Esophagus mucosa (tissue), 1 donor: ENCODE results near the gene EGLN2. TPM values are rescaled to one million over a fixed set of nuclear protein-coding genes. Genes with fewer than 3 reads are reported as not detected.
"Not testable (repeated sequence)": the region's sequence is repeated elsewhere in the genome, so short reads cannot be mapped to it uniquely, and the experiment has no call there.

Experiments
- ATAC-seq: fragments of 200-7000 bp; cut with Tn5 transposase; one replicate; pipeline ENCODE4 v1.9.1; 2020
- total RNA-seq: library from RNA; stranded (reverse); gene quantifications from one replicate; pipeline ENCODE4 v1.2.4, GENCODE V29; 2023
- donor health status: DM: yes; HTN: yes; CAD: no.

Gene EGLN2
- total RNA-seq: 32.1 TPM

DNA sequence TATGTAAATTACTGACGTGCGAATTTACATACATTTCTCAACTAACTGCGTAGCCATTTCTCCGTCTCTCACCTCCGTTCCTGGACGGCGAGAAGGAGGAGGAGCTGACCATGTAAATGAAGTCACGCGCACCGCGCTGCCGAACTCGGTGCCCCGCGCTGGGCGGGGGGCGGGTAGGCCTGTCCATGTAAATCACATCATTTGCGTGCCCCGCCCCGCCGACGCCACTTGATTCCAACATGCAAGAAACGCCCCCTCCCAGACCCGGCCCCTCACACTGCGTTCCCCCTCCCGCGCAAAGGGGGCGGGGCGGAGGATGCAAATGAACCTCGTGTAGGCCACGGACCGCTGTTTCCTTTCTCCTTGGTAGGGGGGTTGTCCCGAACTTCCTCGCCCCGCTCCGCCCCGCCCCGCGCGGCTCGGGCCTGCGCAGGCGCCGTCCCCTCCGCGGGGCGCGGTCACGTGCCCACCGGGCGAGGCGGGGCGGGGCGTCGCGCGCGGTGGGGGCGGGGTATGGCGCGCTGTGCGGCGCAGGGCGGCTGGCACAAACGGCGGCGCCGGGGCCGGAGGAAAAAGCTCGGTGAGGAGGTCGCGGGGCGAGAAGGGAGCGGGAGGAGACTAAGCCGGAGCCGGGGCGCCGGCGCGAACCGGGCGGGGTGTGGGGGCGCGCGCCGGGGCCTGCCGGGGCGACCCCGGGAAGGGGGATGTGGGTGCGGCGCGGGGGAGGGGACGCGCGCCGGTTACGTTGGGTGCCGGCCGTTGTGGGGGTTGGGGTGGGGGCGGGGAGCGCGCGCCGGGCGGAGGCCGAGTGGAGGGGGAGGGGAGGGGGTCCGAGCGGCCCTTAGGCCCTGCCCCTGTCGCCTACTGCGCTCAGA lies at the start of gene EGLN2:
Gene EGLN2, plus strand, starts transcription at position 509 of the 875 bp plus-strand sequence. CDS start 1,382 bp downstream, outside the sequence.
- peak; percentile 93 for ATAC-seq

DNA sequence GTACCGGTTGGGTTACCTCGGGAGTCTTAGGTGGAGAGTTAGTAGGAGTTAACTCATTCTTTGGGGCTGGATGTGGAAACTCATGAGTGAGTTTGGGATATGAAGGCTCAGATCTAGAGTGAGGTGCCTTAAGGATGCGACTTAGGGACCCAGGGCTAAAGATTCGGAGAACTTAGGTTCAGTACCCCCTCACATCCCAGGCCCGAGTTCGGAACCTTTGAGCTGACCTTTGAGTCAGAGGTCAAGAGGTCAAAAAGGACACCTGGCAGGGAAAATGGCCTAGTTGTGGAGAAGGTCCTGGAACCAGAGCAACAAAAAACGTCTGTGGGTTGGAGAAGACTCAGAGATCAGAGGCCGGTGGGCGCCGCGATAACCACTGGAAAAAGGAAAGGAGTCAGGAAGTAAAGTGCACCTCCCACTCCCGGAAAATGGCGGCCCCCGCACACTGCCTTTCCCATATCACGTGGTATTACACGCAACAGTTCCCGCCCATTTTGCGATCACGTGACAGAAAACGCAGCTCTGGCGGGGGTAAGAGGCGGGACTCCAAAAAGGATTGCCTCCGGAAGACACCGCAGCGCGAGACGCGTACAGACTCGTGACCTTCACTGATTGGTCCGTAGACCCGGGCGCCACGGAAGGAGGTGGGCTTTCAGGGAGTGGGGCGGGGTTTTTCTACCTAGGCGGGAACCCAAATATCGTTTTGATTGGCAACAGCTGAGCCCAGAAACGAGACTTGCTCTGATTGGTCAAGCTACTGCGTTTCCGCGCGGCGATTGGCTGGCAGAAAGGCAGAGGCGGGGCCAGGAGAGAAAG lies 48.7 kb upstream of the EGLN2 start, which contains the start of gene ACTMAP:
Gene ACTMAP, minus strand, starts transcription at position 420 of the 816 bp plus-strand sequence. CDS start 674 bp downstream, outside the sequence.
- ATAC-seq: peak; percentile 95

DNA sequence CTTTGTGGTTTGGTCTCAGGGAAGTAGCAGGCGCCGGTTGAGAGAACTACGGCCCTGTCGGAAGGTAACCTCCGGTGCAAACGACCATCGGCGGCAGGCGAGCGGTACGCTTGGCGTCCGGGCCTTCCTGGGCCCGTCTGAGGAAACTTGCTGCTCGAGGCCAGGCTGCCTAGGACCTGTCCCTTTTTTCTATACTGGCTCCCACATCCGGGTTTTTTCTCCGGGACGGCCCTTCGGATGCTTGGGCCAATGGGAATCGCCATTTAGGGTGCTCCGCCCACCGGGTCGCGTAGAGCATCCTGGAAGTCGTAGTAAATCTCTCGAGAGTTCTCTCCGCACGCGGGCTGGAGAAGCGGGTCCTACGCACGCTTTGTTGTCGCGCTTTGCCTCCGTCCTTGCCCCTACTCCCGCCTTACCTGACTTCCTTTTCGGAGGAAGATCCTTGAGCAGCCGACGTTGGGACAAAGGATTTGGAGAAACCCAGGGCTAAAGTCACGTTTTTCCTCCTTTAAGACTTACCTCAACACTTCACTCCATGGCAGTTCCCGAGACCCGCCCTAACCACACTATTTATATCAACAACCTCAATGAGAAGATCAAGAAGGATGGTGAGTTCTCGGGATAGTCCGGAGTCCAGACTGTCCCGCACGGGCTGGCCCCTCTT lies 48.0 kb upstream of the EGLN2 start, which contains the start of gene SNRPA:
Gene SNRPA, plus strand, starts transcription at position 330 of the 664 bp plus-strand sequence. Its CDS starts 206 bp downstream, at position 536.
- ATAC-seq: peak; percentile 79

DNA sequence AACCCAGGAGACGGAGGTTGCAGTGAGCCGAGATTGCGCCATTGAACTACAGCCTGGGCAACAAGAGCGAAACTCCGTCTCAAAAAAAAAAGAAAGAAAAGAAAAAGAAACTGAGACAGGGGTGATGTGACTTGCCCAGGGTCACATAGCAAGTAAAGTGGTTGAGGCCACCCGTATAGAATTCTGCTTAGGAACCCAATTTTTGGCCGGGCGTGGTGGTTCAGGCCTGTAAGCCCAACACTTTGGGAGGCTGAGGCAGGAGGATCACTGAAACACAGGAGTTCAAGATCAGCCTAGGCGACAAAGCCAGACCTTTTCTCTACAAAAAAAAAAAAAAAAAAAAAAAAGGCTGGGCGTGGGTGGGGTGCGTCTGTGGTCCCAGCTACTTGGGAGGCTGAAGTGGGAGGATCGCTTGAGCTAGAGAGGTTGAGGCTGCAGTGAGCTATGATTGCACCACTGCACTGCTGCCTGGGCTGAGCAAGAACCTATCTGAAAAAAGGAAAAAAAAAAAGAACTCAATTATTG lies 46.7 kb upstream of the EGLN2 start:
- no peak for ATAC-seq

DNA sequence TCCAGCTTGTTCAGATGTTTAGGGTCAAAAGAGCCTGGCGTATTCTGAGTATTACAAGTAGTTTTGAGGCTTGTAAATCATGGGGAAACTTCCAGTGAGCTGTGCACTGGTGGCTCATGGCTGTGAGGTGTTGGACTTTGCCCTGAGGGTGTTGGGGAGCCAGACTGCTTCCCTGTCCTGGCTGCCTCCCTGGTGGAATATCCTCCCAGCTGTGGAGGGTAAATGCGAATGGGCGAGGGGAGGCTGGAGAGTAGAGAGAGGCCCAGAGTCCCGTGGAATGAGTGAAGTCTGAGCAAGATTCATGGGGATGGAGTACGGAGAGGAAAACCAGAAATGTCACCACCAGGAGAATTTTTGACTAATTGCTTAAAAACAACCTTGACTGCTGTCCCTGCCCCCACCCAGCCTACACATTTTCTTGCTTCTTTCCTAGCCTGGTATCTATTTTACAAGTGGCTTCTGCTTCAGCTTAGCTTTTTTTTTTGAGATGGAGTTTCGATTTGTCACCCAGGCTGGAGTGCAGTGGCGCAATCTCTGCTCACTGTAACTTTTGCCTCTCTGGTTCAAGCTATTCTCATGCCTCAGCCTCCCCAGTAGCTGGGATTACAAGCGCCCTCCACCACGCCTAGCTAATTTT lies 44.3 kb upstream of the EGLN2 start:
- no peak for ATAC-seq

DNA sequence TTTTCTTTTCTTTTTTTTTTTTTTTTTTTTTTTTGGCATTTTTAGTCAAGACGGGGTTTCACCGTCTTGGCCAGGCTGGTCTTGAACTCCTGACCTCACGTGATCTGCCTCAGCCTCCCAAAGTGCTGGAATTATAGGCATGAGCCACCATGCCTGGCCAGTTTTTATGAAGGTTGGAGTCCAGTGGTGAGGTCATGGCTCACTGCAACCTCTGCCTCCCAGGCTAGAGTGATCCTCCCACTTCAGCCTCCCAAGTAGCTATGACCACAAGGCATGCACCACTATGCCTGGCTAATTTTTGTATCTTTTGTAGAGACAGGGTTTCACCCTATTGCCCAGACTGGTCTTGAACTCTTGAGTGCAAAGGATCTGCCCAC lies 43.8 kb upstream of the EGLN2 start:
- no peak for ATAC-seq

DNA sequence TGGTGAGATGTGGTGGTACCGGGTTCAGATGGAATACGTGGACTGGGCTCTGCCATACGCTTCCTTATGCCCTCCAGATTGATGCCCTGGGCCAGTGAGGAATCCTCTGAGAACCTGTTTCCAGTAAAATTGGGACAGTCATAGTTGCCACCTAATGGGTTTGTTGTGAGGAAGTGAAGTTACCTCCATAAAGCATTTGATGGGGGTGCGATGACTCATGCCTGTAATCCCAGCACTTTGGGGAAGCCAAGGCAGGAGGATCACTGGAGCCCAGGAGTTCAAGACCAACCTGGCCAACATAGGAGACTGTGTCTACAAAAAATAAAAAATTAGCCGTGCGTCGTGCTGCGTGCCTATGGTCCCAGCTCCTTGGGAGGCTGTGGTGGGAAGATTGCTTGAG lies 43.2 kb upstream of the EGLN2 start:
- no peak for ATAC-seq

DNA sequence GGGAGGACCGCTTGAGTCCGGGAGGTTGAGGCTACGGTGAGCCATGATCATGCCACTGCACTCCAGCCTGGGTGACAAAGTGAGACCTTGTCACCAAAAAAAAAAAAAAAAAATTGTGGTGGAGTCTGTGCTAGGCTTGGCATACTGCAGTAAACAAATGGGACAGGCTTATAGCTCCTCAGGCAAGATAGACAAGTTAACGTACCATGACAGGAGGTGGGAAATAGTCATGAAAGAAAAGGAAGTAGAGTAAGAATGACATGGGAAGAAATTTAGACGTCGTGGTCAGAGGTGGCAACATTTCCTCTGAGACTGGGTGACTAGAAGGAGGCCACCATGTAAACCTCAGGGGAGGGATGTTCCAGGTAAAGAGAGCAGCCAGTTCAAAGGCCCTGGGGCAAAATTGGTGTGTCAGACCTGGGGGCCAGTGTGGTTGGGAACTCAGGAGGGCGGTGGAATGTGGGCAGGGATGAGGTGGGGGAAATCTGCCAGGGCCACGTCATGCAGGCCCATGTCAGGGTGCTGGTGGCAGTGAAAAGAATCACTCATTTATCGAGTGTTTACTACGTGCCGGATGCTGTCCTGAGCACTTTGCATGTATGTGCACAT lies 42.4 kb upstream of the EGLN2 start:
- peak; percentile 41 for ATAC-seq

DNA sequence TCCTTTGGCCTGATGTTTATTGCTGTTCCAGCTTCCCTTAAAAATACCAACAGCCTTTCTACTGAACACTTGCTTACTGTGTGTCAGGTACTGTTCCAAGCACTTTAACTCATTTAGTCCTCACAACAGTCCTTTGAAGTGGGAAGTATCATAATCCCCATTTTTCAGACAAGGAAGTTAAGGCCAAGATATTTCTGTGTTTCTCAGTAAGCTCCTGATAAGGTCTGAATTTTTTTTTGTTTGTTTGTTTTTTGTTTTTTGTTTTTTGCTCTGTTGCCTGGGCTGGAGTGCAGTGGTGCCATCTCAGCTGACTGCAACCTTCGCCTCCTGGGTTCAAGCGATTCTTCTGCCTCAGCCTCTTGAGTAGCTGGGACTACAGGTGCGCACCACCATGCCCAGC lies 40.5 kb upstream of the EGLN2 start:
- no peak for ATAC-seq

DNA sequence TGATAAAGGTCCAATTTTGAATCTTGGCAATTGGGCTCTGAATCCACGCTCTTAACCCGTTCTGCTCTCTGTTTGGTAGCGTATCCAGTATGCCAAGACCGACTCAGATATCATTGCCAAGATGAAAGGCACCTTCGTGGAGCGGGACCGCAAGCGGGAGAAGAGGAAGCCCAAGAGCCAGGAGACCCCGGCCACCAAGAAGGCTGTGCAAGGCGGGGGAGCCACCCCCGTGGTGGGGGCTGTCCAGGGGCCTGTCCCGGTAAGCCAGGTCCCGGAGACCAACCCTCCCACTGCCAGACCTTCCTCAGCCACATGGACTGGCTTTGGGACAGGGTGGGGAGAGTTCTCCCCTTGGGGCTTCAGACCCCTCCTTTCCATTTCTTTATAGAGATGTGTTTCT lies 39.6 kb upstream of the EGLN2 start:
- no peak for ATAC-seq

DNA sequence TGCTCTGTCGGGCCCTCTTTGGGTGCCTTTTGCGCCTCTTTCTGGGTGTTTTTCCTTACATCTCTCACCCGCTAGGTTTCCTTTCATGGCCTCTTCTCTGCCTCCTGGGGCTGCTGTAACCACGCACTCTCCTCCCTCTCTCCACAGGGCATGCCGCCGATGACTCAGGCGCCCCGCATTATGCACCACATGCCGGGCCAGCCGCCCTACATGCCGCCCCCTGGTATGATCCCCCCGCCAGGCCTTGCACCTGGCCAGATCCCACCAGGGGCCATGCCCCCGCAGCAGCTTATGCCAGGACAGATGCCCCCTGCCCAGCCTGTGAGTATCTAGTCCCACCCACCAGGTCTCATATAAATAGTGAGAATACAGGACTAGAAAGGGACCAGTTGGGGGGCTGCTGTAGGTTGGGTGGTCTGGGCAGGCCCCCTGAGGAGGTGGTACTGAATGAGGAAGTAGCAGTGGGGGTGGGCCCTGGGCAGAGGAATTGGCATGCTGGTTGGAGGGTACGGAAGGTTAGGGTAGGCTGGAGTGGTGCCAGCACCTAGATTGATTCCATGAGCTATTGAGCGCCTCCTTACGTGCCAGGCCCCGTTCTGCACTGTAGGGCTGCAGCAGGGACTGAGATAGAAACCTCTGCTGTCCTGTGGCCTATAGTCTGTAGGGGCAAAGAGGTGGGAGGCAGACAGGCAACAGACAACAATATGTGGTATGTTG lies 36.1 kb upstream of the EGLN2 start:
- no peak for ATAC-seq

DNA sequence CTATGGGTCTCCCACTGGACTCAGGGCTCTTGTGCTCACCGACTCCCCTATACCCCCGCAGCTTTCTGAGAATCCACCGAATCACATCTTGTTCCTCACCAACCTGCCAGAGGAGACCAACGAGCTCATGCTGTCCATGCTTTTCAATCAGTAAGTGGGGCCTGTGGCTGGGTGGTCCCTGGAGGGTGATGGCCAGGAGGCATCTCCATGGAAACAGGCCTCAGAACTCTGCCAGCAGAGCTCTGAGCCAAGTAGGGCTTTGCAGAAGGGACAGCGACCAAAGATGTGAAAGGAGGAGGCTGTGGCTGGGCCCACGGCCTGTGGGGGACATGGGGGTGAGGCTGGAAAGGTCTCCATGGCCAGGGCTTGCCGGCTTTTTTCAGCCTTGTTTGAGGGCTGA lies 35.5 kb upstream of the EGLN2 start:
- ATAC-seq: no peak

DNA sequence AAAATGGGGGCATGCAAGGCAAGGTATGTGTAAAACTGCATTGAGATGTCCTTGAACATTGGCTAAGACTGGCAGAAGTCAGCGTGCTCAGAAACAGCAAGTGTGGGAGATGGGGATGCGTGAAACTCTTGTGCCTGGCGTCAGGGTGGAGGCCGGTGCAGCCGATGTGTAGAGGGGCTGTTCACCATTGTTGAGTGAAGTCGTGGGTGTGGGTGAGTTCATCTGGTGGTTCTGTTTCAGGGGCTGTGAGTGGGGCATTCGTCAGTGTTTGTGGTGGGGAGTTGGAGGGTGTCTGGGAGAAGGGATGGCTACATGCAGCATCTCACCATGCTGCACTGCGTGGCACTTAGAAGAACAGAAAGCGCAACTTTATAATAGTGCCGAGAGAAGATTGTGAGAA lies 35.0 kb upstream of the EGLN2 start:
- no peak for ATAC-seq

DNA sequence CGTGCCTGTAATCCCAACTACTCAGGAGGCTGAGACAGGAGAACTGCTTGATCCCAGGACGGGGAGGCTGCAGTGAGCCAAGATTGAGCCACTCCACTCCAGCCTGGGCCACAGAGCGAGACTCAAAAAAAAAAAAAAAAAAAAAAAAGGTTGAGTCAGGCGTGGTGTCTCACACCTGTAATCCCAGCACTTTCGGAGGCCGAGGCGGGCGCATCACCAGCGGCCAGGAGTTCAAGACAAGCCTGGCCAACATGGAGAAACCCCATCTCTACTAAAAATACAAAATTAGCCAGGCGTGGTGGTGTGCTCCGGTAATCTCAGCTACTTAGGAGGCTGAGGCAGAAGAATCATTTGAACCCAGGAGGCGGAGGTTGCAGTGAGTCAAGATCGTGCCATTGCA lies 32.6 kb upstream of the EGLN2 start:
- not testable (repeated sequence) for ATAC-seq

DNA sequence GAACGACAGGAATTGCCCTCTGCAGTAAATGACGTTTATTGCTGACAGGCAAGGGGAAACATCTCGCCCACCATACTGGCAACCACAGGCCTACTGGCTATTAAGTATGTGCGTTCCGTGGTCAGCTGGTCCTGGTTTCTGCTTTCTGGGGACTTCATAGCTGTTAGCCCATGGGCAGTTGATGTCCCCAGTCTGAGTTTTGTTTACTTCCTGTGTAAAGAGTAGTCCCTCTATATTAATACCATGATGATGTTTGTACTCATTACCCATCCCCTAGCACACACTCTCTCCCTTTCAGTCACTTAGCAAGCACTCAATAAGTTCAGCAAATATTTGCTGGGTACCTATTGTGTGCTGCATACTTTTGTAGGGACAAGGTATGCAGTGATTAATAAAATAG lies 30.1 kb upstream of the EGLN2 start:
- ATAC-seq: no peak

DNA sequence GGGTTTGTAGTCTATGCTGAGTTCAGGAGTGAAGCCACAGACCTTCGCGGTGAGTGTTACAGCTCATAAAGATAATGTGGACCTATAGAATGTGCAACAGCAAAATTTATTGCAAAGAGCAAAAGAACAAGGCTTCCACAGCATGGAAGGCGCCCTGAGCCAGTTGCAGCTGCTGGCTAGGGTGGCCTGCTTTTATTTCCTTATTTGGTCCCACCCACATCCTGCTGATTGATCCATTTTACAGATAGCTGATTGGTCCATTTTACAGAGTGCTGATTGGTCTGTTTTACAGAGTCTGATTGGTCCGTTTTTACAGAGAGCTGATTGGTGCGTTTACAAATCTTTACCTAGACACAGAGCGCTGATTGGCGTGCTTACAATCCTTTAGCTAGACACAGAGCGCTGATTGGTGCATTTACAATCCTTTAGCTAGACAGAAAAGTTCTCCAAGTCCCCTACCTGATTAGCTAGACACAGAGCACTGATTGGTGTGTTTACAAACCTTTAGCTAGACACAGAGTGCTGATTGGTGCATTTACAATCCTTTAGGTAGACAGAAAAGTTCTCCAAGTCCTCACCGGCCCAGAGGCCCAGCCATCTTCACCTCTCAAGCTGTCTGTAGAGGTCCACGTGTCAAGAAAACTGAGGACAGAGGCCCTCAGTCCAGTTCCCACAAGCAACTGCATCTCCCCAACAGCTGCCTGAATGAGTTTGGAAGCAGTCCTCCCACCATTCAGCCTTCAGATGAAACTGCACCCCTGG lies 27.7 kb upstream of the EGLN2 start:
- ATAC-seq: not testable (repeated sequence)

DNA sequence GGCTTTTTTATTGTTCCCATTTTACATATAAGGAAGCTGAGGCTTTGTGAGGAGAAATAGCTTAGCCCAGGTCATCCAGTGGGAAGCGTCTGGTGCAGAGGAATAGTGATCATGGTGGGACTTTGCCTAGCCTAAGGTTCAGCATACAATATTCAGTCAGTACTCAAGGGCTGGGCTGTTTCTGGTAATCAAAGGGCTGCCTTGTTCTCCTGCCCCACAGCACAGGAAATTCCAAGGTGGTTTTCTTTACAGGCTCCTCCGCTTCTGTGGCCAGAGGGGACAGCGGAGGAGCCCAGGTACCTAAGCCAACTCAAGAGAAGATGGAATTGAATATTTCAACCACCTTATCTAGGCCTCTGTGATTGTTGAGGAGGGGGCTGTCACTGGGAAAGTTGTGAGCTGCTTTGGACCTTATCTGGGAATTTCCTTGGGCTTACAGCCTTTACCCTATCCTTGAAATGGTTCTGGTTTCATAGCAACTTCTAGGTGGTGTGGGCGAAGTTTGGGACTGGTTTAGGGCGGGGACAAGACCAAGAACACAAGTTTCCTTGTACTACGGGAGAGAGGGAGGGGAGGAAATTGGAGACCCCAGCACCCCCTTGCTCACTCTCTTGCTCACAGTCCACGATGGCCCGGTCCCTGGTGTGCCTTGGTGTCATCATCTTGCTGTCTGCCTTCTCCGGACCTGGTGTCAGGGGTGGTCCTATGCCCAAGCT lies 23.9 kb upstream of the EGLN2 start, which contains the start of gene MIA:
Gene MIA, plus strand, starts transcription at position 606 of the 716 bp plus-strand sequence. Its CDS starts 22 bp downstream, at position 628.
- no peak for ATAC-seq

DNA sequence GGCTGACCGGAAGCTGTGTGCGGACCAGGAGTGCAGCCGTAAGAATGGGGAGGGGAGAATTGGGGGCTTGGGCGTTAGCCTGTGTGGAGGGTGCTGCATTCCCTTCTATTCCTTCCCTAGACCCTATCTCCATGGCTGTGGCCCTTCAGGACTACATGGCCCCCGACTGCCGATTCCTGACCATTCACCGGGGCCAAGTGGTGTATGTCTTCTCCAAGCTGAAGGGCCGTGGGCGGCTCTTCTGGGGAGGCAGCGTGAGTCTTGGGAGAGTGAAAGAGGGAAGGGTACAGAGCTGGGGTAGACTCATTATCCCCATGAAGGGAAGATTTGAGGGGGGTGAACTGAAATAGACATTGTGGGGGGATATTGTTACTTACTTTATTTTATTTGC lies 23.4 kb upstream of the EGLN2 start:
- ATAC-seq: no peak

DNA sequence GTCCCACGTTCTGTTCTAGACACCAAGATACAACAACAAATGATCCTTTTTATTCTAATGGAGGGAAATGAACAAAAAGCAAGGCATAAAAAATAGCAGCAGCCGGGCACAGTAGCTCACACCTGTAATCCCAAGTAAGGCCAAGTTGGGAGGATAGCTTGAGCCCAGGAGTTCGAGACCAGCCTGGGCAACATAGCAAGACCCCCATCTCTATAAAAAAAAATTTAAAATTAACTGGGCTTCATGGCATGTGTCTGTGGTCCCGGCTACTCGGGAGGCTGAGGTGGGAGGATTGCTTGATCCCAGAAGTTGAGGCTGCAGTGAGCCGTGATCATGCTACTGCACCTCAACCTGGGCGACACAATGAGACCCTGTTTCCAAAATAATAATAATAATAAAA lies 22.6 kb upstream of the EGLN2 start:
- ATAC-seq: no peak
